Measurements from ENCODE around the gene PDCL2.
"Not testable (repeated sequence)": the region's sequence is repeated elsewhere in the genome, so short reads cannot be mapped to it uniquely, and the experiment has no call there.

DNA sequence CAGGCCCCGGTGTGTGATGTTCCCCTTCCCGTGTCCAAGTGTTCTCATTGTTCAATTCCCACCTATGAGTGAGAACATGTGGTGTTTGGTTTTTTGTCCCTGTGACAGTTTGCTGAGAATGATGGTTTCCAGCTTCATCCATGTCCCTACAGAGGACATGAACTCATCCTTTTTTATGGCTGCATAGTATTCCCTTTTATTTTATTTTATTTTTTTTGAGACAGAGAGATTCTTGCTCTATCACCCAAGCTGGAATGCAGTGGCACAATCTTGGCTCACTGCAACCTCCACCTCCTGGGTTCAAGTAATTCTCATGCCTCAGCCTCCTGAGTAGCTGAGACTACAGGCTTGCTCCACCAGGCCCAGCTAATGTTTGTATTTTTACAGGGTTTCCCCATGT is 9.3 kb downstream of the PDCL2 start:
- TF ChIP-seq, protein P1, sequence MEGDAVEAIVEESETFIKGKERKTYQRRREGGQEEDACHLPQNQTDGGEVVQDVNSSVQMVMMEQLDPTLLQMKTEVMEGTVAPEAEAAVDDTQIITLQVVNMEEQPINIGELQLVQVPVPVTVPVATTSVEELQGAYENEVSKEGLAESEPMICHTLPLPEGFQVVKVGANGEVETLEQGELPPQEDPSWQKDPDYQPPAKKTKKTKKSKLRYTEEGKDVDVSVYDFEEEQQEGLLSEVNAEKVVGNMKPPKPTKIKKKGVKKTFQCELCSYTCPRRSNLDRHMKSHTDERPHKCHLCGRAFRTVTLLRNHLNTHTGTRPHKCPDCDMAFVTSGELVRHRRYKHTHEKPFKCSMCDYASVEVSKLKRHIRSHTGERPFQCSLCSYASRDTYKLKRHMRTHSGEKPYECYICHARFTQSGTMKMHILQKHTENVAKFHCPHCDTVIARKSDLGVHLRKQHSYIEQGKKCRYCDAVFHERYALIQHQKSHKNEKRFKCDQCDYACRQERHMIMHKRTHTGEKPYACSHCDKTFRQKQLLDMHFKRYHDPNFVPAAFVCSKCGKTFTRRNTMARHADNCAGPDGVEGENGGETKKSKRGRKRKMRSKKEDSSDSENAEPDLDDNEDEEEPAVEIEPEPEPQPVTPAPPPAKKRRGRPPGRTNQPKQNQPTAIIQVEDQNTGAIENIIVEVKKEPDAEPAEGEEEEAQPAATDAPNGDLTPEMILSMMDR (IDR thresholded peaks at IDR 0.05; ENCODE audit: low read length): not testable (repeated sequence)
- not testable (repeated sequence) for TF ChIP-seq EZH2 (optimal IDR thresholded peaks at IDR 0.05; ENCODE audit: low read depth, low read length)
